ENCODE results near the gene EYA2.
"Not testable (repeated sequence)": the region's sequence is repeated elsewhere in the genome, so short reads cannot be mapped to it uniquely, and the experiment has no call there.

EYA2 gene

DNA sequence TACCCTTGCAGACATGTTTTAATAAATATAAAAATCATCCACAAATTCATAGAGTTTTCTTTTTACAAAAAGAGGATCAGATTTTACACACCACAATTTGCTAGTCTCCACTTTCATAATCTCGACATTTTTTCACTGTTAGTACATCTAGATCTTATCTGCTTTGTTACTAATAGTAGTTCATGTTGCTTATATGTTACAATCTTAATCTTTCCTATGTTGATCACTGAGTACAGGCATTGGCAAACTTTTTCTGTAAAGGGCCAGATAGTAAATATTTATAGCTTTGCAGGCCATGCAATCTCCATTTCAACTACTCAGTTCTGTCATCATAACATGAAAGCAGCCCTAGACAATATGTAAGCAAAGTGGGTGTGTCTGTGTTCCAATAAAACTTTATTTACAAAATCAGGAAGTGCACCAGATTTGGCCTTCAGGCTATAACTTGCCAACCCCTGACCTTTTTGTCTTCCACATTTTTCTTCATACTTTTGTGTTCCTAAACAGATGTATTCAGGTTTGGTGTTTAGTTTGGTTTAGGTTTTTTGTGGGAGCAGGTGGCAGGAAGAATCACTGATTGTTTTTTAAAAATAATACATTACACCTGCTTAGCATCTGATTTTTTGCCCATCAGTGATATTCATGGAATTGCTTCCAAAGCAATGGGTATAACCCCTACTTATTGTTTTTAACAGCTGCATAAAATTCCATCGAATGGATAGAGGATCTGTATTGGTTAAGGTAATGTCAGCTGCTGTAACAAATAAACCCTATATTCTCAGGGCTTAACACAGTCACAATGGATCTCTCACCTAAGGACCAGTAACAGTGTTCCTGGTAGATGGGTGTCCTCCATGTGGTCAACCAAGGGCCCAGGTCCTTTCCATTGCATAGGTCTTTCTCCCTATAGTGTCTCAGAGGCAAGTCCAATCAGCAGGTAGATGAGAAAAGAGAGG is 61.2 kb downstream of the EYA2 start:
- DNase-seq: no peak

DNA sequence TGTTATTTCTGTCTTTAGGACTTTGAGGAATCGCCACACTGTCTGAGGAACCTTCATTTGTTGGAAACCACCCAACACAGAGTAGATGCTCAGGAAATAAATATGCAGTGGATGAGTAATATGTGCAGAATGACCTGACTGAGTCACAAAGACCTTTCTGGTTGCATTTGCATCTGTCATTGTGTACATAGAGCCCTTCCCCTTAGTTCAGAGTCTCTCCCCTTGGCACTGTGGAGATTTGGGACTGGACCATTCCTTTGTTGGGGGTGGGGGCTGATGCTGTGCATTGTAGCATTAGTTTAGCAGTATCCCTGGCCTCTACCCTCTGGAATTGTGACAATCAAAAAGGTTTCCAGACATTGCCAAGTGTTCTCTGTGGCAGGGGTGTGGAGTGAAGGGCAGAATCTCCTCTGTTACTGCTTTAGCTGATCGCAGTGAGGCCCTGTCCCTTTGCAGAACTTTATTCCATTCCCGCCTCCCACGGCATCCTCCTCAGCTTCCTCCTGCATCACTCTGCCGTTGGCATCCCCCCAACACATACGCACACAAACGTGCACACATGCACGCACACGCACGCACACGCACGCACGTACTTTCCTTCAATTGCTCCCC is 64.5 kb downstream of the EYA2 start:
- no peak for DNase-seq

DNA sequence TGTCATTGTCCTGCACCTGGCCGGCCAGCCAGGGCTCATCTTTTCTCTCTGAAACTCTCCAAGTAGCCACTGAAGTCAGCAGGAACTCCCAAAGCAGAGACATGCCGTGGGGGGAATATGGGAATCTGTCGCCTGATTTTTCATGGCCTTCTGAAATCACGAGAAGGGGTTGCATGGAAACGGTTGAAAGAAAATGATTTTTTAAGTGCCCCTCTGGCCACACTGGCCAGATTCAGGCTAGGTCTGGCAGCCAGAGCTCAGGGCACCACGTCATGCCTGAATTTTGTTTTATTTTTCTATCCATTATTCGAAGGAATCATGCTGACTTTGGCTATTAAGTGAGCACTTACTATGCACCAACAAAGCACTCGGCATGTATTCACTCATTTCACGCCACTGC is 65.2 kb downstream of the EYA2 start:
- no peak for DNase-seq

DNA sequence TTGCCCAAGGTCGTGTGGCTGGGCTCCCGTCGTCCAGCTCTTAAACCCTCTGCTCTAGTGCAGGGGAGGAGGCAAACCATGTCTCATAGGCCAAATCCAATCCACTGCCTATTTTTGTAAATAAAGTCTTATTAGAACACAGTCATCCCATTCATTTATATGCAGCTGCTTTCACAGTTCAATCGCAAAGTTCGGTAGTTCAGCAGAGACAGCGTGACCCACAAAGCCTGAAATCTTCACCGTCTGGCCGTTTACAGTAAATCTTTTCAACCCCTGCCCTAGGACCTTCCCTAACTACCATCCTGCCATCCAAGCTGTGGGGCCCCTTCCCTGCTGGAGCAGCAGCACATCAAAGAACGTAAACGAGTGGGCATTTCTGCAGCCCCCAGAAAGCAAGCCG is 65.9 kb downstream of the EYA2 start:
- no peak for DNase-seq

DNA sequence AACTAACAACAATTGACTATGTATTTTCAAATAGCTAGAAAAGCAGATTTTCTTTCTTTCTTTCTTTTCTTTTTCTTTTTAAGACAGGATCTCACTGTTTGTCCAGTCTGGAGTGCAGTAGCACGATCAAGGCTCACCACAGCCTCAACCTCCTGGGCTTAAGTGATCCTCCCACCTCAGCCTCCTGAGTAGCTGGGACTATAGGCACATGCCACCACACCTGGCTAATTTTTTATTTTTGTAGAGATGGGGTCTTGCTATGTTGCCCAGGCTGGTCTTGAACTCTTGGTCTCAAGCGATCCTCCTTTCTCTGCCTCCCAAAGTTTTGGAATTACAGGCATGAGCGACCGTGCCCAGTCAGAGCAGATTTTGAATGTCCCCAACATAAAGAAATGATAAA is 67.3 kb downstream of the EYA2 start:
- DNase-seq: not testable (repeated sequence)

DNA sequence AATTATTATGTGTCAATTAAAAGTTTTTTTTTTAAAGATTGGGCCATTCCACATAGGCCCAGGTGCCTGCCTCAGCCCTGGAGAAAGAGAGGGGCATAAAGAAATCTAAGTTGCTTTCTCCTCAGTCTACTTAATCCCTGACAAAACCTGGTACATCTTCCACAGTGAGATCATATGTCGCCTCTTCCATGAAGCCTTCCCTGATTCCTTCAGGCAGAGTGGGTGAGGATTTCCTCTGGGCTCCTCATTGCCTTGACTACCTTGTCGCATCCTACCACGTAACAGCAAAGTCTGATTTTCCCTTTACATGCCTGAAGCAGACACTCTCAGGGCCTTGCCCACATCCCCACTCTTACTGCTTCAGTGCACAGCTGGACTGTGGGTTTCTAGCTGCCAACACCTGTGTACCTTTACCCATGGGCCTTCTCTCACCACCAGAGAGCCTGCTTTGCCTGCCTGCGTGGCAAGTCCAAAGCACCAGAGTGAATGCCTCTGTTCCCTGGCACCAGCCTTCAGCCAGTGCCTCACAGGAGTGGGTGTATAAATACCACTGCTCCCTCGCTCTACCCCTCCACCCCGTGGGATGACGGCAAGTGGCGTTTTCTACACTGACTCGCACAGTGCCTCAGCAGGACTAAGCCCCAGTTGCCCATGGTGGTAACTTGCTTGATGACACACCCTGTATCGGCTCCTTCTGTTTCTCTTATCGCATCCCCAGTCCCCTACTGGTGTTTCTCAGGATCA is 68.0 kb downstream of the EYA2 start:
- DNase-seq: no peak

DNA sequence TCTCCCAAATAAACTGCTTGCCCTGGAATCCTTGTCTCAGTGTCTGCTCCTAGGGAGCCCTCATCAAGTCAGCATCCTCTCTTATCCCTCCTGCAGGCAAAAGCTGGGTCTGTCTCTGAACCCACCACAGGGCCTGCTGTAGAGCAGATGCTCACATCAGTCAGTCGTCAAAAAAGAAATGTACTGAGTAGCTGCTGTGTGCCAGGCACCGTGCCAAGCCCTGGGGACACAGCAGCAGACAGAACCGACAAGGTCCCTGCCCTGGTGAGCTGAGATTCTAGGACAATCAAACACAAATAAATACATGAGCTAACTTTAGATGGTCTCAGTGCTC is 68.5 kb downstream of the EYA2 start:
- no peak for DNase-seq

DNA sequence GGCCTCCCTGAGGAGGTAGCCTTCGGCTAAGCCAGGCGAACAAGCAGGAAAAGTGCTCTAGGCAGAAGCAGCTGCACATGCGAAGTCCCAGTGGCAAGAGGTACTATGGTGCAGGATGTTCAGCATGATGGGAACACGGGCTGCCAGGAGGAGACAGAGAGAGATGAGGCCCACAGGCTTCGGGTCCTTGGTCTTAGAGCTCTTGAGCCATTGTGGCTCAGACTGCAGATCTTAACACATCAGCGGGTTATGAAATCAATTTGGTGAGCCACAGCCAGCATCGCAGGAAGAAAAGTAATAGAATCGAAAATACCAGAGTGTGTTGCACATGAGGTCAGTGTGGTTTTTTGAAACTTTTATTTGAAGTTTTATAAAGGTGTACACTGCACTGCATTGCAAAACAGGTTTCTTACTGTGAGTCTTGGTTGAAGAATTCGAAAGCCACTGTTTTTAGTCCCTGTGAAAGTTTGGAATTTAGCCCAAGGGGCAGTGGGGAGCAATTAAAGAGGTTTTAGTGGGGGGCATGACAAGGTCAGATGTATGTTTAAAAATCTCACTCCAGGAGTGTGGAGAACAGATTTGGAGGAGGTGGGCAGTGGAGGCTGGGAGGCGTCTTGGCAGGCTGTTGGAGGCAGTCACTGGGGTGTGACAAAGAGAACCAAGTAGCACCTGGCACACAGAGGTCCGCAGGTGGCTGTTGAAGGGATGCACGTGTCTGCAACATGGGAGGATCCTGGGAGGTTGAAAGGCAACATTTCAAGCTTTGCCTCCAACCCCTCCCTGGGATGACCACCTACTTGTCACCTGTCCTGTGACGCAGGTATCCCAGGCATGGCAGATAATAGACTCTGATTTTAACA is 69.3 kb downstream of the EYA2 start:
- DNase-seq: peak; percentile 12

DNA sequence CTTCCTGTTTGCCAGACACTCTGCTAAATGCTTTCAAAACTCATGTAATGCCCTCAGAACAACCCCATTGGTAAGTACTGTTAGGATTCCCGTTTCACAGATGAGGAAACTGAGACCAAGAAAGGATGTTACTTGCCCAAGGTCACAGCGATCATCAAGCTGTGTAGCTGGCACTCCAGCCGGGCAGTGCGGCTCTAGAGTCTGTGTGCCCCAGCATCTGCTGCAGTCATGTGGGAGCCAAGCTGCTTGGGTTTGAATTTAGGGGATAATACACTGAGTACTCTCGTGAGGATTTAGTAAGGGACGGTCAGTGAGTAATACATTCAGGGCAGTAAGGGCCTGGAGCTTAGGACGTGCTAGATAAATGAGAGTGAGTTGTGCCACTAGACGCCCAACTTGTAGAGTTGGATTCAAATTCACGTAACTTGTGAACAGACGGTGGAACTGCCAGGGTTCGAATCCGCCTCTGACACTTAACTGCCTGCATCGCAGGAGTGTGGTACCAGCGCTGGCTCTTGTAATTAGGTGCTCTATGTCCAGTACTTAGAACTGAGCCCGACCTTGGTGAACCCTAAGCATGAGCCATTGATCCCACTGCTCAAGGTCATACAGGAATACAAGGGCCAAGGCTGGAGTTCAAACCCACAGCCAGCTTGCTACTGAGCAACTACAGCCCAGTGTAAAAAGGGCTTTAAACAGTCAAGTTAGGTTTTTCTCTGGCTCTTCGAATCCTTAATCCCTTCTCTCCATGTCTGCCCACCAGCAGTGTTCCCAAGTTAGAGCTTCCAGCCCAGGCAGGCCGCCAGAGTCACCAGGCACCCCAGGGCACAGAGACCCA is 70.2 kb downstream of the EYA2 start:
- DNase-seq: no peak

DNA sequence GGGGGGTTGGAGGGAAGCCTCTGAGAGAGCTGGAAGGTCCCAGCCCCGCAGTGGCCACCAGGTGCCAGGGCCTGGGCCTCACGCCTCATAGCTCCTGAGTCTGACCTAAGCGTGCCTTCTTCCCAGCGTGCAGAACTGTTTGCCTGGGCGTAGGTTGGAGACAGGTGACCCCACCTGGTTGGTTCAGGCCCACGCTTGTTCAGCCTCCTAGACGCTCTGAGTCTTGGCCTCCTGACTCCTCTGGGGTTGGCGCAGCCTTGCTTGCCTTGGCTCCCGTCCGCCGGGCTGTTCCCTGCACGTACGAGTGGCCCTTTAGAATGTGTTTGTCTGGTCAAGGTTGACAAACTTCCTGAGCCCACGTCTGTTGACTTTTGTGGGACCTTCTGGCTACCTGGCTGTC is 70.8 kb downstream of the EYA2 start:
- DNase-seq: no peak

DNA sequence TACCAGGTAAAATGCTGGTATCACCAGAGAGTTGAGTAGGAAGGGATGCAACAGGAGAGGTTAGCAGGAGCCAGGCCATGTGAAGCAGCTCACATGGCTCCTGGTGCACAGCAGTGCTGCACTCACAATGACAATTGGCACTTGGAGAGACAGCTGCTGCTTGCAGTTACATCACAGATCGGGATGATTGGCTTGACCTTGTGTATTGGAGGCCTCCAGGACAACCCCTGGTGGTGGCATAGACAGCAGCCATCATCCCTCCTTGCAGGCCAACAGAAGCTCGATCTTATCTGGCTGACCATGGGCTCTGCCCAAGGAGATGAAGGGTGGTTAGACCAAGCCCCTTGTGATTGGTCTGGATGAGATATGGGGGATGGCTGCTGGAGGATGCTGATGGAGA is 73.0 kb downstream of the EYA2 start:
- no peak for DNase-seq

DNA sequence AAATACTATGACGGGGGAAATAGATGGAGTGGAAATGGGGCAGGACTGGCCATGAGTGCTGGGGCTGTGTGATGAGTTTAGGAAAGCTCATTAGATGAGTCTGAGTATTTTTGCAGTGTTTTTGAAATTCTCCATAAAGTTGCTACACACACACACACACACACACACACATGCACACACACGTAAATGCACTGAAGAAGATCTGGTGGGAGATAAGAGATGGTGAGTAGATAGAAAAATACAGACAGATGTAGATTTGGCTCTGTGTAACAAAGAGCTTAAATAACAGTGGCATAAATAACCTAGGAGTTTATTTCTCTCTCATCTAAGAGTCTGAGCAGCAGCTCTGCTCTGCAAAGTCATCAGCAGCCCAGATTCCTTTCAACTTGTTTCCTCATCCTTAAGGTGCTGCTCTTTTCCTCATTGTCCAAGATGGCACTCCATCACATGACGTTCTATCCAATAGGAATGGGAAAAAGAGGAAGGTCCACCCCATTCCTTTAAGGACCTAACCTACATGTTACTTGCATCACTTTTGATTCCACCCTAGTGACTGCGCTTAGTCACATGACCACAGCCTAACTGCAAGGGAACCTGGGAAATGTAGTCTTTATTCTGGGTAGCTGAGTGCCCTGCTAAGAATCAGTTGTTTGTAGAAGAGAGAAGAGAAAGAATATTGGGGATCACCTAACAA is 76.4 kb downstream of the EYA2 start:
- no peak for DNase-seq

DNA sequence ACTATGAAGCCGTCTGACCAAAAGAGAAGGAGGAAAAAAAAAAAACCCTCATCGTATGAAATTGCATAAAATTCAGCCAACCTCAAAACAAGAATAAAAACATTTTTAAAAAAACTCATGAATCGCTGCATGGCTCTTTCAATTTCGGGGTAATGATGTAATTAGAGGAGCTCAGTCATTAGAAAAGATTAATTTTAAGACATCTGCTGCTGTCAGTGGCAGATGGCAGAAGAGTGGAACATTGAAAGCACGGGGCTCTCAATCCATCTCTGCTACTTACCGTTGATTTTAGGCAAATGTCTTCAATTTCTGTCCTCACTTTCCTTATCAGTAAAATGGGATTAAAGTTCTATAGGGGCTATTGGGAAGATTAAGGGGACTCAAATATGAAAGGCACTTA is 79.1 kb downstream of the EYA2 start:
- DNase-seq: no peak

DNA sequence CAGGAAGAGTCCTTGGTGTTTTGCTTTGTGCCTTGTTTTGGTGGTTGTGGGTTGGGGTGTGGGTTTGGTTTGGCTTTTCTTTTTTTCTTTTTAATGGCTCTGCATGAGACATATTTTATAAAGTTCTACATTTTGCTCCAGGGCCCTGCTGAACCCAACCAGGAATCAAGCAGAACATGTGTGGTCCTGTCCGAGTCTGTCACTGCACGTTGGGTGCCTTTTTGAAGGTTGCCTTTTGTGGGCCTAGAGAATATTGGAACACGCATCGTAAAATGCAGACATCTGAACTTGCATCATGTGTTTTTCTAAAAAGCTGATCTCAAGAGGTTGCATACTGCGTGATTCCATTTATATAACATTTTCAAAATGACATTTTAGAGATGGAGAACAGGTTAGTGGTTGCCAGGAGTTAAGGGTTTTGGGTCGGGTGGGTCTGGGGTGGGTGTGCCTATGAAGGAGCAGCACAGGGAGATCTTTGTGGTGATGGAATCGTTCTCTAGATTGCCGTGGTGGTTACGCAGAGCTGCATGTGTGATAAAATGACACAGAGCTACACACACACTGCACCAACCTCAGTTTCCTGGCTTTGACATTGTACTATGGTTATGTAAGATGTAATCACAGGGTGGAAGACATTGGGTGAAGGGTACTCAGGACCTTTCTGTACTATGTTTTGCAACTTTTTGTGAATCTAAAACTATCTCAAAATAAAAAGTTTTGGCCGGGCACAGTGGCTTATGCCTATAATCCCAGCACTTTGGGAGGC is 80.2 kb downstream of the EYA2 start:
- no peak for DNase-seq

DNA sequence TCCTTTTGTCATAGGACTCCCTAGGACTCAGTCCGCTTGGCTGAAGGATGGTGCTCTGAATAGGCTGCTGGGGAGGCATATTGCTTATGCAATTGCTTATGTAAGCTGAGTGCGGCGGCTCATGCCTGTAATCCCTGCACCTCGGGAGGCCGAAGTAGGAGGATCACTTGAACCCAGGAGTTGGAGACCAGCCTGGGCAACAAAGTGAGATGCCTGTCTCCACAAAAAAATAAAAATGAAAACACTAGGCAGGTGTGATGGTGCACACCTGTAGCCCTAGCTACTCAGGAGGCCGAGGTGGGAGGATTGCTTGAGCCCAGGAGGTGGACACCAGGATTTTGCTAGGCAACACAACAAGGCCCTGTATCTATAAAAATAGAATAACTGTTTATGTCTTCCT is 81.3 kb downstream of the EYA2 start:
- no peak for DNase-seq

DNA sequence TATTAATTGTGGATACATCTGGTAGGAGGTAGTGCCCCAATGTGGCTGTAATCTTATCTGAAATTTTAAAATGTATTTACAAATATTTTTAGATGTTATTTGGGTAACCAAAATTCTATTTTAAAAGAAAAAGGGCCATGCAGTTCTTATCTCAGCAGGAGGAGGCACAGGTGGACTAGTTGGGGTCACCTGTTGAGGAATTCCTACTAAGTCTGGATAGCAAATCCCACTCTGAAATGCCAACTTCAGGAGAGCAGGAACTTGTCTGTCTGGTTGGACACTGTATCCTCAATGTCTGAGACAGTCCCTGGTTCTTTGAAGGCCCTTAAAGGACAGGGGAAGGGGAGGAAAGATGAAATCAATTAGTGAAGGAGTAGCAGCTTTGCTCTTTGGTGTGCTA is 82.6 kb downstream of the EYA2 start:
- DNase-seq: no peak

DNA sequence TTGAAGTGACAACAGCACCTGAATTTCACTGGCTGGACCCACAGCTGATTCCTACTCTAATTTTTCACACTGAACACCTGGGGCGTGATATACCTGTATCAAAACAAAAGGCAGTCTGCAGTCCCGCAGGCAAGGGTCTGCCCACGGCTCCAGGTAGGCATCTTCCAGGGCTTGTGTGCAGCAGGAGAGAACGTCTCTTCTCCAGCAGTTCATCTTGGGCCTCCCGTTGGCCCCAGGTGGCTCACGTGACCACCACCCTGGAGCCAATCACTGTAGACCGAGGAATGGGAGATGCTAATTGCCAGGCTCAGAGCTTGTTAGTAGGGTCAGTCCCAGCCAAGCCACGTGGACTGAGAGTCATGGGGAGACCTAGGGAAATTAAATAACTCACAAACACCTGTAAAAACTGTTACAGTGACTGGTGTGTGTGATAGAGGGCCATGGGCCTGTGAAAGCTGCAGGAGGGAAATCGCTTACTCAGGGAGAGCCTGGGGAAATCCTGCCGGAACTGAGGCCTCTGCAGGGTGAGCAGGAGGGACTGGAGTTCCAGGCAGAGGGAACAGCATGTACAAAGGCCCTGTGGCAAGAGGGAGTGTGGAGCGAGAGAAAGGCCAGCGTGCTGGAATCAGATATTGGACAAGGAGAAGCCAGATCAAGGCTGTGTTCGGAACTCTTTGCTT is 83.4 kb downstream of the EYA2 start:
- DNase-seq: no peak

DNA sequence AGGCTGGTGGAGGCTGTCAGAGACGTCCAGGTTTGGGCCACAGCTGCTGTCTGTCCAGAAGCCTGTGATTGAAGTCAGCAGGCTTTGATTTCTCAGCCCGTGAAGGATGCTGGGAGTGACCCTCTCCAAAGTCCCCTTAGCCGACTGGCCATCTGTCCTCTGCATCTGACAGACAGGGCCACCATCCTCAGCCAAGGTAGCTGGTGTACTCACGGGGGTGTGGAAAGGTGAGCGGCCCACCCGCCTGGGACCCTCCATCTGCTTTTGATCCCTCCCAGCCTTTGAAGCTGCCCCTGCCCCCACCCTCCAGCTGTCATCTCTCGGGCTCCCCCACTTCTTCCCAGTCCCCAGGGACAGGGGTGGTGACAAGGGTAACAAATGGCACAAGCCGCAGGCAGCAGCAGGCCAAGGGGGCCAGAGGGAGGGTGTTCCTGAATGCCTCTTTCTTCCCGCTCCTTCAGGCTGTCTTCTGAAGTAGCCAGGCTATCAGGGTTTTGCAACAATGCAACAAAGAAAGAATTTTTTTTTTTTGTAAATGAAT is 84.4 kb downstream of the EYA2 start:
- no peak for DNase-seq

DNA sequence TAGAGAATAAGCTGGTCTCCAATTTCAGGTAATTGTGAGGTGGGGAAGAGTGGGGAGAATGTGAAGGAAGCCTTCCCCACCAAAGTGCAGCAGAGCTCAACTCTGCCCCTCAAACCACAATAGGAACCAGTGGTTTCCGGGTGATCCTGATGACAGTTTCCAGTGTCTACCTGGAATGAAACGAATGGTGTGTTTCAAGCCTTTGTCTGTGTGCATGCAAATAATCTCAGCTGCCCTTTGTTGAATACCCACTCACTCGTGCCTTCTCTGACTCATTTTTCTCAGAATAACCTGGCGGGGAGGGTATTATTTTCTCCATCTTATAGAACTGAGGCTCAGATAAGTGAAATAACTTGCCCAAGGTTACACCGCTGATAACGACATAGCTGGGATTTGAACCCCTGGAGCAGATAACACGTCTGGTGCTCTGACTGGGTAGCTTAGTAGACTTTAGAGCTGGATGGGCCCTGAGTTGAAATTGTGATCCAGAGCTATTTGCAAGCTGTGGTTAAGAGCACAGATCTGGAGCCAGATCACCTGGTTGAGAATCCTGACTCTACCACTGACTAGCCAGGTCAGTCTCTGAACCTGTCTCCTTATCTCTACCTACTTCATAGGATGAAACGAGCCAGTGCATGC is 85.1 kb downstream of the EYA2 start:
- no peak for DNase-seq

All from right kidney (tissue), 1 donor.